ENCODE data around the gene RALY.
A peak's percentile ranks its signal among the peaks of the same experiment; 100 is the strongest.

Gene RALY

GRCh38 chr20:33990075-33990474, 3.6 kb upstream of the RALY start:
- no peak for DNase-seq

GRCh38 chr20:33991502-33991901, 2.2 kb upstream of the RALY start:
- no peak for DNase-seq

- DNase-seq = no peak
Measured at GRCh38 chr20:33992145-33992922, 1.4 kb upstream of the RALY start.

GRCh38 chr20:33992923-33993575, 662 bp upstream of the RALY start:
- DNase-seq = peak; percentile 98

DNA sequence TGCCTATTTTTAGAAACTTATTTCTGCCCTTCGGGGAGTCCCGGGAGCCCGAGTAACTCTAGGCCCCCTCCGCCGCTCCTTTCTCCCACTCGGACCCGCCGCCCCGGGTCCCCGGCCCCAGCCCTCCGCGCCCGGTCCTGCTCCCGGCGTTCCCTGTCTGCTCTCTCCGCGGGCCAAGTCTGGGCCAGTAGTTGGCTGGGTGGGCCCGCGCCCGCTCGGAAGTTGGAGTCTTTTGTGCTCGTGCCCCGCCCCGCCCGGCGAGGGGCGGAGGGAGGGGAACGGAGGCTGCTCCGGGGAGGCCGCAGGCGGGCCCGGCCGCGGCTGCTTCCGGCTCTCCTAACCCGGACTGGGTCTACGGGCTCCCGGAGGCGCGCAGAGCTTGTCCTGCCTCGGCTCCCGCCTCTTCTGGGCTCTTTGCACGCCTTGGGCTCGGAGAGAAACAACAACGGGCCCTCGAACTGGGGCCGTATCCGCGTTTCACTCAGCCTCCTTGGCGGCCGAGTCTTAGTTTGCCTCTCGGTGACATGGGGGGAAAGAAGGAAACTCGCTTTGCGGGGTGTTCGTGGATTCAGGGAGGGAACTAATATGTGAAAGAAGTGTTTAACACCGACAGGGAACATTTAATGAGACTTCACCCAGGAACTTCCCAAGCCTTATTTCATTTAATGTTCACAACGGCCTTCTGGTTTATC, 657 bp downstream of the RALY start:
- DNase-seq = peak; percentile 61

GRCh38 chr20:33995053-33995831, 1.5 kb downstream of the RALY start:
- DNase-seq = no peak

GRCh38 chr20:33999025-33999649, 5.4 kb downstream of the RALY start:
- no peak for DNase-seq

GRCh38 chr20:34001378-34001777, 7.7 kb downstream of the RALY start:
- no peak for DNase-seq

DNA sequence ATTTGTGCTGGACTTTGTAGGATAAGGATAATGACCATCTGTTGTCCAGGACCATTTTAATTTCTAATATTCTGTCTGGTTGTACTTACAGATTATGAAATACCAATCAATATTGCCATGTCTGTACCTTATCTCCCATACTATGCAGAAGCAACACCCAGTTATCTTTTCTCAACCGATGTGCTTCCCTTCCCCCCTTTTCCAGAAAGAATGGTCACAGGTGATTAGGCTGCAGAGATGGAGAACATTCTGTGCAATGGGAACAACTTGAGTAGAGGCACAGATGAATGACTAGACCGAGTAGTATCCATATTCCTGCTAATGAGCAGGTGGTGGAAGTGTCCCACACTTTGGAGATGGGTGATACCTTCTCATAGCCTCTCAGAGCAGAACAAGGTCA, 10.5 kb downstream of the RALY start:
- no peak for DNase-seq

GRCh38 chr20:34004790-34005457, 11.2 kb downstream of the RALY start:
- DNase-seq = no peak

DNA sequence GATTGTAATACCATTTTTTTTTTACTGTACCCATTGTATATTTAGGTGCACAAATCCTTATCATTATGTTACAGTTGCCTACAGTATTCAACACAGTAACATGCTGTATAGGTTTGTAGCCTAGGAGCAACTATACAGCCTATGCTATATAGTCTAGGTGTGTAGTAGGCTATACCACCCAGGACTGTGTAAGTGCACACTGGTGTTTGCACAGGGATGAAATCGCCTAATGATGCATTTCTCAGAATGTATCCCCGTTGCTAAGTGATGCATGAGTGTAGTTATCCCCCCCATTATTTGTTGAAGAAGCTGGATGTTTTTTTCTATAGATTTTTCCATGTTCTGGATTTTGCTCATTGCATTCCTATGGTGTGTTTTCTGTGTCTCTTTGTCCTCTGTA, 12.9 kb downstream of the RALY start:
- no peak for DNase-seq

GRCh38 chr20:34008477-34008876, 14.8 kb downstream of the RALY start:
- DNase-seq = no peak

- no peak for DNase-seq
Measured at GRCh38 chr20:34010405-34010931, 16.8 kb downstream of the RALY start.

GRCh38 chr20:34011275-34011674, 17.6 kb downstream of the RALY start:
- DNase-seq = no peak

- no peak for DNase-seq
Measured at GRCh38 chr20:34012330-34012729, 18.6 kb downstream of the RALY start.

- no peak for DNase-seq
Measured at GRCh38 chr20:34012735-34013134, 19.0 kb downstream of the RALY start.

DNA sequence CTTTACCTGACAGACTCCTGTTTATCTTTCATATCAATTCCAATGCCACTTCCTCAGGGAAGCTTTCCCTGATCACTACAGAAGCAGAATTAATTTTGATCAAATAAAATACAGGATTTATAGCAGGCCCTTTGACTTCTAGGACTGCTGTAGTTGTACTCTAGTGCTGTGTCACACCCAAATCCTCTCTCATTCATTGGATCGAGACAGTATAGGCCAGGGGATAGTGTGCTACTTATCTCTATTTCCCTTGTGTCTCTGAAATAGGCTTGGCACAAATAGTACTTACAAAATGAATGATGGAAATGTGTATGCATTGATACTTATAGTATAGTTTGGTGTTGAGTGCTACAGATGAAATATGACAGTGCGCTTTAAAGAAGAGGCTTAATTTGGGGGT, 19.8 kb downstream of the RALY start:
- no peak for DNase-seq

DNA sequence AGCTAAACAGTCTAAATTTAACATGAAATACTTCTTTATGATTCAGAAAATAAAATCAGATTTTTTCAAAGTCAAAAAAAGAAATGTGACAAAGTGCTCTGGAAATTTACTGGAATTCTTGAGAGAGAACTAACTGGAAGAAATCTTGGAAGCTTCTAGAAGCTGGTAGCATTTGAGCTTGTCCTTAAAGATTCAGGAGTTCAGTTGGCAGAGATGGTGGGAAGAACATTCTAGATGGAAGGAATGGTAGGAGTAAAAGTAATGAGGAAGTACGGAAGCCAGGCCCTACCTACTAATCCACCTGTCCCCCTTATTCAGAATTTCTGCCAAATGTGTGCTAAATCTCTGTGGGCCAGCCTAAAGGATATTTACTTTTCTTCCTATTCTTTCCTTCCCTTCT, 21.2 kb downstream of the RALY start:
- no peak for DNase-seq

DNA sequence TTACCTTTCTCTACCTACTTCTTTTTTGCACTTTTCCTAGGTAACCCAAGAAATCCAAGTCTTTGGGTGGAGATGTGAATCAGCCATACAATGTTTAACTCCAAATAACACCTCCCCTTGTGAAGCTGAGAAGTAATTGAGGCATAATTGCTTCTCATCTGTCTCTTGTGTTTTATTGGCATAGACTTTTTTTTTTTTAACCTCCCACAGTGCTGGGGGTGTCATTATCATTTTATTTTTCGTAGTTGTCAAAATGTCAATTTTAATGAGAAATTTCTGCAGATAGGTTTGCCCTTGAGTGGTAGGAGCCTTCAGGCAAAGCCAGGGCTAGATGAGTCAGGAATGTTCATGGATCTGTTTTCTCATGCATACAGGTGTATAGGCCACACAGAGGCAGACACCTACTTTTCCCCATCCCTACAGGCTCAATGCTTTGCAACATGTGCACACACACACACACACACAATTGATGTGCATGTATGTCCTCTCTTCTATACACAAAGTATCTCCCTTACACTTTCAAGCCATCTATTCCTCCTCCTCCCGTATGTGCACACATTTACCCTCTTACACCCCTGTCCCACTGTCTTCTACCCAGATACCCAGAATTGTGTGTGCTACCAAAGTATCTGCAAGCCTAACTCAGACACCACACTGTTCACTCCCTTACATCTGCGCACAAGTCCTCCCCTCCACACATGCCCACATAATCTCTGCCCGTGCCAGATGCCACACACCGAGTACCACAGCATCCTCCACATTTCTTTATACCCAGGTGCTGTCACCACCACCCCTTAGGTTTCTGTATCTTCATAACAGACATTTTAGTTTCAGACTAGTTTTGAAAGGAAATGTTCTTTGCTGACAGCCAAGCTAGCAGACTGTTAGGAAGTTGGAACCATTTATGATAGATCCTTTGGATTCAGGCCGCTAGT, 22.0 kb downstream of the RALY start:
- no peak for DNase-seq

DNA sequence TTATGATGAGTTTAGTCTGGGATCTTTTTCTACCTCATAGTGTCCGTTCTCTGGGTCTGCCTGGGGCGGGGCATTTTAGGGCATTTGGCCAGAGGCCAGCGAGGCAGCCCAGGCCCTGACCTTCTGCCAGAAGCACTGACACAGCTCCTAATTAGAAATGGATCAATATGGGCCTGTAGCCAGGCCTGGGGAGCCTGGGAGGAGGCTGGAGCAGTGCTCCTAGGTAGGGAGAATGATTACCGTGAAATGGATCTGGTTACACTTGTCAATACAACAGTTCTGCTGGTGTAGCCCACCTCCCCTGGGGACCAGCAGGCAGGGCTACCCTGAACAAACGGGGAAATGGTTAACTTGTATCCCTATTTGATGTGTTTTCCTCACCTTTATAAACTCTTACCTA, 23.0 kb downstream of the RALY start:
- DNase-seq = no peak

DNA sequence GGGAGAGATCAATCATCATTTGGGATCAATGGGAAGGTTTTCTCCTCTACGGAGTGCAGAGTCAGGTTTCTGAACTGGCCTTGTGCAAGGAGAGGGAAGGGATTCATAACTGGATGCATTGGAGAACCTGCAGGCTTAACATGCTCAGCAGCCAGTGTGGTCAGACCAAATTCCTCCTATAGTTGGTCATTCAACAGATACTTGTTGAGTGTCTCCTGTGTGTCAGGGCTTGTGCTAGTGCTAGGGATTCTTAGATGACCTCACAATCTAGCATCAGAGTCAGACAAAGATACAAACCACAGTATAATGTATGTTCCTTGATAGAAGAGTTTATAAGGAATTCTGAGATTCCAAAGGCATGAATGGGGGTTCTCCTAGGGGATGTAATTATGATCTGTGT, 23.9 kb downstream of the RALY start:
- DNase-seq = no peak

Data from activated CD4-positive, alpha-beta T cell treated with anti-CD3 and anti-CD28 coated beads for 1 hour (primary cell).